Lower lobe of right lung (tissue), 2 donors: Measurements from ENCODE around the gene PDZD4. TPM values are rescaled to one million over a fixed set of nuclear protein-coding genes. Genes with fewer than 3 reads are reported as not detected.

Experiments
- ATAC-seq, 2 donors: fragments of 200-7000 bp; cut with Tn5 transposase; one replicate each; pipeline ENCODE4 v1.9.1; 2020 to 2022; ENCODE audit warnings: mild to moderate bottlenecking in 2 of 2, moderate library complexity in 2 of 2
- DNase-seq: peaks from one replicate; pipeline ENCODE4 v3.0.0-alpha.2; 2020
- H3K27ac ChIP-seq: fragments of 200-600 bp; one replicate; pipeline ENCODE4 v1.8.0; 2022
- H3K27me3 ChIP-seq: fragments of 200-600 bp; one replicate; pipeline ENCODE4 v1.8.0; 2022; ENCODE audit warnings: low read depth
- H3K36me3 ChIP-seq: fragments of 200-600 bp; one replicate; pipeline ENCODE4 v1.8.0; 2022; ENCODE audit warnings: mild to moderate bottlenecking
- H3K4me1 ChIP-seq: fragments of 200-600 bp; one replicate; pipeline ENCODE4 v1.8.0; 2022
- H3K4me3 ChIP-seq: fragments of 200-600 bp; one replicate; pipeline ENCODE4 v1.8.0; 2022; ENCODE audit warnings: mild to moderate bottlenecking
- H3K9me3 ChIP-seq: fragments of 200-600 bp; one replicate; pipeline ENCODE4 v1.8.0; 2022
- CTCF ChIP-seq: fragments of 200-600 bp; IDR thresholded peaks from one replicate; pipeline ENCODE4 v1.8.0; 2022; ENCODE audit warnings: antibody characterized with exemption, mild to moderate bottlenecking
- intact Hi-C: fragments of 100-400 bp; cut with DNase I; formaldehyde crosslinking; loops from one replicate; pipeline ENCODE4 v1.11.0; 2022
- total RNA-seq: library from RNA; stranded (reverse); fragmentation: NEBNext Ultra II Directional; extraction: Animal tissue kit (Norgen Biotek cat#: 25700); gene quantifications from one replicate; pipeline ENCODE4 v1.2.1, GENCODE V29; 2021
- donor health status: DM: no; HTN: yes; CAD: no; lungs with severe emphysema.

PDZD4 gene
- total RNA-seq, 1 donor from 2014 or later, result 8.5 TPM

GRCh38 chrX:153800177-153800722, 30.1 kb downstream of the PDZD4 start:
- Histone ChIP-seq H3K9me3 (no peaks in the 10 kb centered on the region), H3K4me3 (no peak overlapping the region), H3K36me3 (peaks cover 18% of the 10 kb centered on the region), H3K4me1 (peaks cover 6% of the 10 kb centered on the region), H3K27me3 (no peaks in the 10 kb centered on the region), H3K27ac (no peak overlapping the region)
- intact Hi-C loops, result no loop called here
- ATAC-seq (no peak), DNase-seq (no peak)
- TF ChIP-seq CTCF, result no peak

- Histone ChIP-seq H3K4me3 (no peak overlapping the region), H3K9me3 (no peaks in the 10 kb centered on the region), H3K27ac (no peak overlapping the region), H3K36me3 (peaks cover 18% of the 10 kb centered on the region), H3K27me3 (no peaks in the 10 kb centered on the region), H3K4me1 (peaks cover 8% of the 10 kb centered on the region)
- DNase-seq, result no peak
- intact Hi-C loops, result no loop called here
- no peak for TF ChIP-seq CTCF
- no peak for ATAC-seq
Observed at GRCh38 chrX:153799326-153799725, 31.0 kb downstream of the PDZD4 start.

GRCh38 chrX:153797415-153798015, 32.8 kb downstream of the PDZD4 start:
- H3K27ac ChIP-seq, result no peak overlapping the region
- H3K36me3 ChIP-seq, result peaks cover 18% of the 10 kb centered on the region
- no peak for ATAC-seq
- TF ChIP-seq CTCF, result no peak
- intact Hi-C loops, result no loop called here
- H3K4me1 ChIP-seq, result peaks cover 13% of the 10 kb centered on the region
- H3K4me3 ChIP-seq, result no peak overlapping the region
- no peaks in the 10 kb centered on the region for H3K9me3 ChIP-seq
- no peak for DNase-seq
- no peaks in the 10 kb centered on the region for H3K27me3 ChIP-seq

DNA sequence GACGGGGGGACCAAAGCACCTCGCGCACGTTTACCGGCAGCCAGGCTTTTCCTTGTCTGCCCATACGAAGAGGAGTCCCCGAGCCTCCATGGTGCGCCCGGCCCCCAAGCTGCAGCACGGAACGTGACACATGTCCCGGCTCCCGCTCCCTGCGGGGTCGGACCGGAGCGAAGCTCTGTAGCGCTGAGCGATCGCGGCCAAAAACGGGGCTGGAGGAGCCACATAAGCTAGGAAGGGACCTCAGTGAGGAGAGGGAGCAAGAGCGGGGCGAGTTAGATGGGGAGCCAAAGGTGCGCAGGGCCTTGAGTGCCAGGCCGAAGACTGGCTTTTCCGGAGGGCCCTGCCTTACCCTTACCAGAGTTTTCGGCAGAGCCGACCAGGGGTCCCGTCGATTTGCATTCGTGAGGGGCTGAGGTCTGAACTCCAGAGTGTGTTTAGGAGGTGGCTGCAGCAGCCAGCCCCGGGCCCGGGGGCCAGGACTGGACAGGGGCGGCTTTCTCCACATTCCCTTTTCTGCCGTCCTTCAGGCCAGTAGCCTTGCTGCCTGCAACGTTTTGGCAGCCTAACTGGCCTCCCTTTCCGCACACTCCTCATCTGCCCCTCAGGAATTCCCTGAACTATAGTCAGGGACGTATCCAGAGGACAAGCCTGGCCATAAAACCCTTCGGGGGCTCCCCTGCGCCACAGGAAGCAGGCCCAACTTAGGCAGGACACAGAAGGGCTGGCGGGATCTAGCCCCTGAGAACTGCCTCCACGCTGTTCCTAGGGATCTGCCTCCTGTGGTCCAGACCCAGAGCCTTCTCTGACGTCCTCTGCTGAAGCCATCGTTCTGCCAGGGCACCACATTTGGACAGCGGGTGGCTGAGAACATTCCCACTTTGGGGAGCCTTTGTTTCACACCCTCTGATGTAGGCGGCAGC, 35.2 kb downstream of the PDZD4 start:
- peak; percentile 1 to 14 for ATAC-seq

More for the DNA sequence above, 35.2 kb downstream of the PDZD4 start:
- peak overlapping the region; percentile 94 for H3K27ac ChIP-seq
- H3K4me3 ChIP-seq, result peak overlapping the region; percentile 75
- DNase-seq, result peak; percentile 50
- H3K9me3 ChIP-seq, result no peaks in the 10 kb centered on the region
- no peaks in the 10 kb centered on the region for H3K27me3 ChIP-seq
- peaks cover 18% of the 10 kb centered on the region for H3K36me3 ChIP-seq
- intact Hi-C loops, result no loop called here
- H3K4me1 ChIP-seq, result peaks cover 15% of the 10 kb centered on the region
- no peak for TF ChIP-seq CTCF
